Measurements from ENCODE around the gene RBM5.

DNA sequence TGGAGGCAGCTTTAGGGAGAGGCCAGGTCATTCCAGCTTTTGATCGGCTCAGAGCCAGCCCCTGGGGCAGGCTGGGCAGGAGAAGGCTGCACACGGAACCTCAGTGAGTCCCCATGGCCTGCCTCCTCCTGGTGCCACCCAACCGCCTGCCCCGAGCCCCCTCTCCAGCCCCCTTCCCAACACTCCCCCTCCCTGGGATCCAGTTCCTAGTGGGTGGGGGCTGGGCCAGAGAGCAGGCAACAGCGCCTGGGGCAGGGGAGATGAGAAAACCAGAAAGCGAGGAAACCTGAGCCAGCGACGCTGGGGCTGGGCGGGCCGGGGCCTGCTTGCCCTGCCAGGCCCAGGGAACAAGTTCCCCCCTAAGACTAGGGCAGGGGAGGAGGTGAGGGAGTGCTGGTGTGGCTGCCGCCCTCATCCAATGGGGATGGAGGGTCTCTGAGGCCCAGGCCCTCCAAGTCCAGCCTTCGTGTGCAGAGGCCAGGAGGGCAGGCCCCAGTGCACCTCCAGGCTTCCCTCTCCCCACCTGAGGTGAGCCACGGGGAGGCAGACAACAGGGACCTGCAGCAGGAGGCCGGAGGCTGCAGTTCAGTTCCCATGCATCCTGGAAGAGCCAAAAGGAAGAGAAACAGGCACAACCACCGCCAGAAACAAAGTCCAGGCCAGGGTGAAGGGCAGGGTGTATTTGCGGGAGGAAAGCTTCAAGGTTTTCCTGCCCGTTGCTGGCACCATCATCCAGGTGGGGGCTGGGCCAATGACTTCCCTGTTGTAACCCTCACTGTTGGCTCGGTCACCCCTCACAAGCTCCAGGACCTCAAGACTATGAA is 62.4 kb downstream of the RBM5 start:
- TF ChIP-seq POLR2A (IDR thresholded peaks at IDR 0.05) (no peak), POLR2AphosphoS5 (IDR thresholded peaks at IDR 0.05) (no peak), EP300 (IDR thresholded peaks at IDR 0.05) (no peak)
- TF ChIP-seq, protein P1, sequence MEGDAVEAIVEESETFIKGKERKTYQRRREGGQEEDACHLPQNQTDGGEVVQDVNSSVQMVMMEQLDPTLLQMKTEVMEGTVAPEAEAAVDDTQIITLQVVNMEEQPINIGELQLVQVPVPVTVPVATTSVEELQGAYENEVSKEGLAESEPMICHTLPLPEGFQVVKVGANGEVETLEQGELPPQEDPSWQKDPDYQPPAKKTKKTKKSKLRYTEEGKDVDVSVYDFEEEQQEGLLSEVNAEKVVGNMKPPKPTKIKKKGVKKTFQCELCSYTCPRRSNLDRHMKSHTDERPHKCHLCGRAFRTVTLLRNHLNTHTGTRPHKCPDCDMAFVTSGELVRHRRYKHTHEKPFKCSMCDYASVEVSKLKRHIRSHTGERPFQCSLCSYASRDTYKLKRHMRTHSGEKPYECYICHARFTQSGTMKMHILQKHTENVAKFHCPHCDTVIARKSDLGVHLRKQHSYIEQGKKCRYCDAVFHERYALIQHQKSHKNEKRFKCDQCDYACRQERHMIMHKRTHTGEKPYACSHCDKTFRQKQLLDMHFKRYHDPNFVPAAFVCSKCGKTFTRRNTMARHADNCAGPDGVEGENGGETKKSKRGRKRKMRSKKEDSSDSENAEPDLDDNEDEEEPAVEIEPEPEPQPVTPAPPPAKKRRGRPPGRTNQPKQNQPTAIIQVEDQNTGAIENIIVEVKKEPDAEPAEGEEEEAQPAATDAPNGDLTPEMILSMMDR (IDR thresholded peaks at IDR 0.05) = no peak
